ENCODE data around the gene FARSA. TPM values are rescaled to one million over a fixed set of nuclear protein-coding genes. Genes with fewer than 3 reads are reported as not detected.

FARSA gene
- total and polyA plus RNA-seq, 2 of the 13 experiments (the other 11 are each of a cell fraction or from before 2014, with no cell fraction given), result 25.9 to 72.0 TPM

DNA sequence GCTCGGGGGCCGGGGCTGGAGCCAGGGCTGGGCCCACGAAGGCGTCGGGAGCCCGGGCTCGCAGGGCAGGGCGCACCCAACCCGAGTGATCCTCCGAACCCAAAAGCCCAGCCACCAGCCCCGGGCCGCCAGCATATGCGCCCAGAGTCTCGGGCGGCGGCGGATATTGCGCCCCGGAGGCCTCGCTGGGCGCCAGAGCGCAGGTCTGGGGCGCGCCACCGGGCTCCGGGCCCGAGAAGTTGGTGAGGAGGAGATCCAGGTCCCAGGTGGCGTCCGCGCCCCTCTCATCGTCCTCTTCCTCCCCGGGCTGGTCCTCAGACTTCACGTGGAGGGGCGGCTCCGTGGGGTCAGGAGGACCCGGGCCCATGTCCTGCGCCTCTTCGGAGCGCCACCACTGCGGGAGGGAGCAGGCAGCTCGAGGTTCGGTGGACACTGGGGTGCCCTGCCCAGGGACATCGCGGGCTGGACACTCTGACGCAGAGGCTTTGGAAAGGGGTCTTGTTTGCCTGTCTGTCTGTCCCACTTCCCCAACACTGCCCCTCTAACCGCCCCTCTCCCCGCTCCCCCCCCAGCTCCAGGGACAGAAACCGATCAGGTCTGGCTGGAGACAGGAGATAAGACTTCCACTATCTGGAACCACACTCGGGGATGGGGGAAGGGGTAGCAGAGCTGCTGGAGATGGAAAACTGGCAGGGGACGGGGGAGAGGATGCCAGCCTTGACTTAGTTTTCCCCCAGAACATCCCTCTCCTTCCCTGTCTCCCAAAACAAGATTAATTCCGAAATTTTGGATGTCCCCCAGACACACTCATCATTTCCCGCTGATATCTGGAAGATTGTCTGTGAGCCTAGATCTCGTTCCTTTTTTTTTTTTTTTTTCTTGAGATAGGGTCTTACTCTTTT, 47.5 kb downstream of the FARSA start (continued):
- TF ChIP-seq, protein P1, sequence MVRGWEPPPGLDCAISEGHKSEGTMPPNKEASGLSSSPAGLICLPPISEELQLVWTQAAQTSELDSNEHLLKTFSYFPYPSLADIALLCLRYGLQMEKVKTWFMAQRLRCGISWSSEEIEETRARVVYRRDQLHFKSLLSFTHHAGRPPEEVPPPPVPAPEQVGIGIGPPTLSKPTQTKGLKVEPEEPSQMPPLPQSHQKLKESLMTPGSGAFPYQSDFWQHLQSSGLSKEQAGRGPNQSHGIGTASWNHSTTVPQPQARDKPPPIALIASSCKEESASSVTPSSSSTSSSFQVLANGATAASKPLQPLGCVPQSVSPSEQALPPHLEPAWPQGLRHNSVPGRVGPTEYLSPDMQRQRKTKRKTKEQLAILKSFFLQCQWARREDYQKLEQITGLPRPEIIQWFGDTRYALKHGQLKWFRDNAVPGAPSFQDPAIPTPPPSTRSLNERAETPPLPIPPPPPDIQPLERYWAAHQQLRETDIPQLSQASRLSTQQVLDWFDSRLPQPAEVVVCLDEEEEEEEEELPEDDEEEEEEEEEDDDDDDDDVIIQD (CRISPR knock-in tag; IDR thresholded peaks at IDR 0.05; ENCODE audit: low read depth), result no peak
- no peak for TF ChIP-seq NCOA2 (CRISPR knock-in tag; IDR thresholded peaks at IDR 0.05)
- TF ChIP-seq ZNF556 (CRISPR knock-in tag; IDR thresholded peaks at IDR 0.05; ENCODE audit: borderline replicate concordance), result no peak
- TF ChIP-seq SP2 (CRISPR knock-in tag; IDR thresholded peaks at IDR 0.05), result no peak
- peak; percentile 15; the same call in 1 of the 2 replicates for TF ChIP-seq ZNF777 (CRISPR knock-in tag; IDR thresholded peaks at IDR 0.05)
- TF ChIP-seq, protein P2, sequence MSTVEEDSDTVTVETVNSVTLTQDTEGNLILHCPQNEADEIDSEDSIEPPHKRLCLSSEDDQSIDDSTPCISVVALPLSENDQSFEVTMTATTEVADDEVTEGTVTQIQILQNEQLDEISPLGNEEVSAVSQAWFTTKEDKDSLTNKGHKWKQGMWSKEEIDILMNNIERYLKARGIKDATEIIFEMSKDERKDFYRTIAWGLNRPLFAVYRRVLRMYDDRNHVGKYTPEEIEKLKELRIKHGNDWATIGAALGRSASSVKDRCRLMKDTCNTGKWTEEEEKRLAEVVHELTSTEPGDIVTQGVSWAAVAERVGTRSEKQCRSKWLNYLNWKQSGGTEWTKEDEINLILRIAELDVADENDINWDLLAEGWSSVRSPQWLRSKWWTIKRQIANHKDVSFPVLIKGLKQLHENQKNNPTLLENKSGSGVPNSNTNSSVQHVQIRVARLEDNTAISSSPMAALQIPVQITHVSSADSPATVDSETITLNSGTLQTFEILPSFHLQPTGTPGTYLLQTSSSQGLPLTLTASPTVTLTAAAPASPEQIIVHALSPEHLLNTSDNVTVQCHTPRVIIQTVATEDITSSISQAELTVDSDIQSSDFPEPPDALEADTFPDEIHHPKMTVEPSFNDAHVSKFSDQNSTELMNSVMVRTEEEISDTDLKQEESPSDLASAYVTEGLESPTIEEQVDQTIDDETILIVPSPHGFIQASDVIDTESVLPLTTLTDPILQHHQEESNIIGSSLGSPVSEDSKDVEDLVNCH (CRISPR knock-in tag; IDR thresholded peaks at IDR 0.05), result no peak
- no peak for TF ChIP-seq ARNT2 (CRISPR knock-in tag; IDR thresholded peaks at IDR 0.05; ENCODE audit: low read depth)
- no peak for TF ChIP-seq FOXK2 (IDR thresholded peaks at IDR 0.05)
- no peak for TF ChIP-seq POGZ (CRISPR knock-in tag; IDR thresholded peaks at IDR 0.05)
- TF ChIP-seq, protein P3, sequence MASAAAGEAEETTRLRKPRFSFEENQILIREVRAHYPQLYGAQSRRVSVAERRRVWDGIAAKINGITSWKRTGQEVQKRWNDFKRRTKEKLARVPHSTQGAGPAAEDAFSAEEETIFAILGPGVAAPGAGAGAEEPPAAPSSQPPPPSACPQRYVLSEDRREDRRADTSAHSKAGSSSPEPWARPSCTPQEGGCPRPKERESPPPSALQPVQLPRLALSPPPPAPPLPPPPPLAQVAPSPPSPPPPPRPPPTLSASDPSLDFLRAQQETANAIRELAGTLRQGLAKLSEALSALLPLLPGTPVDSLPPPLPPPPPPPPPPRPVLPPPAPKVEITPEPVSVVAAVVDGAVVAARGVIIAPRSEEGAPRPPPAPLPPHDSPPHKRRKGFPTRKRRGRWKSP (CRISPR knock-in tag; IDR thresholded peaks at IDR 0.05), result peak; percentile 66; the same call in 1 of the 2 replicates
- no peak for TF ChIP-seq FOXC1 (CRISPR knock-in tag; IDR thresholded peaks at IDR 0.05; ENCODE audit: borderline replicate concordance)
- no peak for TF ChIP-seq ZNF451 (CRISPR knock-in tag; IDR thresholded peaks at IDR 0.05)
- no peak for TF ChIP-seq PPARG (CRISPR knock-in tag; conservative IDR thresholded peaks at IDR 0.05)
- TF ChIP-seq, protein P4, sequence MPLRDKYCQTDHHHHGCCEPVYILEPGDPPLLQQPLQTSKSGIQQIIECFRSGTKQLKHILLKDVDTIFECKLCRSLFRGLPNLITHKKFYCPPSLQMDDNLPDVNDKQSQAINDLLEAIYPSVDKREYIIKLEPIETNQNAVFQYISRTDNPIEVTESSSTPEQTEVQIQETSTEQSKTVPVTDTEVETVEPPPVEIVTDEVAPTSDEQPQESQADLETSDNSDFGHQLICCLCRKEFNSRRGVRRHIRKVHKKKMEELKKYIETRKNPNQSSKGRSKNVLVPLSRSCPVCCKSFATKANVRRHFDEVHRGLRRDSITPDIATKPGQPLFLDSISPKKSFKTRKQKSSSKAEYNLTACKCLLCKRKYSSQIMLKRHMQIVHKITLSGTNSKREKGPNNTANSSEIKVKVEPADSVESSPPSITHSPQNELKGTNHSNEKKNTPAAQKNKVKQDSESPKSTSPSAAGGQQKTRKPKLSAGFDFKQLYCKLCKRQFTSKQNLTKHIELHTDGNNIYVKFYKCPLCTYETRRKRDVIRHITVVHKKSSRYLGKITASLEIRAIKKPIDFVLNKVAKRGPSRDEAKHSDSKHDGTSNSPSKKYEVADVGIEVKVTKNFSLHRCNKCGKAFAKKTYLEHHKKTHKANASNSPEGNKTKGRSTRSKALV (CRISPR knock-in tag; IDR thresholded peaks at IDR 0.05), result peak; percentile 84
- TF ChIP-seq, protein P5, sequence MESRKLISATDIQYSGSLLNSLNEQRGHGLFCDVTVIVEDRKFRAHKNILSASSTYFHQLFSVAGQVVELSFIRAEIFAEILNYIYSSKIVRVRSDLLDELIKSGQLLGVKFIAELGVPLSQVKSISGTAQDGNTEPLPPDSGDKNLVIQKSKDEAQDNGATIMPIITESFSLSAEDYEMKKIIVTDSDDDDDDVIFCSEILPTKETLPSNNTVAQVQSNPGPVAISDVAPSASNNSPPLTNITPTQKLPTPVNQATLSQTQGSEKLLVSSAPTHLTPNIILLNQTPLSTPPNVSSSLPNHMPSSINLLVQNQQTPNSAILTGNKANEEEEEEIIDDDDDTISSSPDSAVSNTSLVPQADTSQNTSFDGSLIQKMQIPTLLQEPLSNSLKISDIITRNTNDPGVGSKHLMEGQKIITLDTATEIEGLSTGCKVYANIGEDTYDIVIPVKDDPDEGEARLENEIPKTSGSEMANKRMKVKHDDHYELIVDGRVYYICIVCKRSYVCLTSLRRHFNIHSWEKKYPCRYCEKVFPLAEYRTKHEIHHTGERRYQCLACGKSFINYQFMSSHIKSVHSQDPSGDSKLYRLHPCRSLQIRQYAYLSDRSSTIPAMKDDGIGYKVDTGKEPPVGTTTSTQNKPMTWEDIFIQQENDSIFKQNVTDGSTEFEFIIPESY (CRISPR knock-in tag; IDR thresholded peaks at IDR 0.05), result peak; percentile 80
- TF ChIP-seq MAFG (CRISPR knock-in tag; IDR thresholded peaks at IDR 0.05), result no peak
- 0 out of 2 replicates have a peak, but pooled peaks have one; percentile 25 for TF ChIP-seq TOPORS (CRISPR knock-in tag; IDR thresholded peaks at IDR 0.05)
- no peak for TF ChIP-seq MYC (CRISPR knock-in tag; IDR thresholded peaks at IDR 0.05; ENCODE audit: borderline replicate concordance)
- no peak for TF ChIP-seq FOXA1 (IDR thresholded peaks at IDR 0.05)
- no peak for TF ChIP-seq FOXA1 (CRISPR knock-in tag; IDR thresholded peaks at IDR 0.05)
- TF ChIP-seq PRMT3 (CRISPR knock-in tag; IDR thresholded peaks at IDR 0.05; ENCODE audit: borderline replicate concordance, low read depth), result no peak
- TF ChIP-seq ISX (CRISPR knock-in tag; conservative IDR thresholded peaks at IDR 0.05), result no peak

All from HepG2 (cell line).